ENCODE measurements around the gene TMEM108.

GRCh38 chr3:133276594-133276993, 238.4 kb downstream of the TMEM108 start:
- no peak for TF ChIP-seq CTCF (tag by site-specific recombination; IDR thresholded peaks at IDR 0.05)
- TF ChIP-seq ZSCAN18 (tag by site-specific recombination; IDR thresholded peaks at IDR 0.05): no peak
- TF ChIP-seq PATZ1 (tag by site-specific recombination; IDR thresholded peaks at IDR 0.05): no peak
- no peak for TF ChIP-seq ZNF280D (tag by site-specific recombination; IDR thresholded peaks at IDR 0.05)
- TF ChIP-seq HOXD13 (CRISPR knock-in tag; IDR thresholded peaks at IDR 0.05; ENCODE audit: borderline replicate concordance): no peak

All from HEK293 (cell line).